ENCODE measurements around the gene PJA2. TPM values are rescaled to one million over a fixed set of nuclear protein-coding genes. Genes with fewer than 3 reads are reported as not detected.

PJA2 gene
- total RNA-seq, 4 donors from 2014 or later: 74.3 to 229 (median 135) TPM

- Histone ChIP-seq H3K36me3 (peaks cover 0 to 2% of the 10 kb centered on the region in 2 donors), H3K27me3 (no peaks in the 10 kb centered on the region), H3K9me3 (no peaks in the 10 kb centered on the region), H3K4me1 (no peaks in the 10 kb centered on the region), H3K27ac (no peak overlapping the region), H3K4me3 (no peak overlapping the region)
- intact Hi-C loops (cut with DNase I; ENCODE audit: low total_unique reads): no loop called here
- TF ChIP-seq CTCF (IDR thresholded peaks at IDR 0.05) (no peak), POLR2A (IDR thresholded peaks at IDR 0.05) (no peak)
- DNase-seq: no peak
Observed at GRCh38 chr5:109351988-109352864, 57.5 kb downstream of the PJA2 start.

DNA sequence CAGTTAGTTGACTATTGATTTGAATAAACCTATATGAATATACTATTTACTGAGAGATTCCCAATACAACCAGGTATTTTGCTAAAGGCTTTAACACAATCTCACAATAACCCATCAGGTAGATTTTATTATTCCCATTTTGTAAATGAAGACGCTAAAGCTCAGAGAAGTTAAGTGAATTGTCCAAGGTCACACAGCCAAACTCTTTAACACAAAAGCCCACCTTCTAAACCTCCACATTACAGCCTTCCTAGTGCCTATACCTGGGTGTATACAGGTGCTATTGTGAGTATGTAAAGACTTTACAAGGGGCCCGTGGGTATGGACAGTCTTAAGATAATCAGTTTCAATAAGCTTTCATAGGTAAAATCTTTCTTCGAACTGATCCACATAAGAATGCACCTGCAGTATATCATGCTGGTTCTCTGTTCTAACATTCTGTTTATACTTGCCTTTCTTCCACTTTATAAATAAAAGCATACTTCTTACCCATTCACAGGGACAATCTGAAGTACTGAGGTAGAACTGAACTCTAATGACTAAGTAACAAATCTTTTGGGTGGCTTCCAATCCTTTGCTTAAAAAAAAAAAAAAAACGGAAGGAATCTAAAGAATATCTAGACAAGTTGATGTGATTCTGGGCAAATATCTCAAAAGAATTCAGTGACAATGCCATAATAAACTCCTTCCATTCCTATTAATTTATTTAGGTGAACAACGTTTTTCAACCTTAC, 59.1 kb downstream of the PJA2 start:
- H3K4me1 ChIP-seq: no peaks in the 10 kb centered on the region
- intact Hi-C loops (cut with DNase I; ENCODE audit: low total_unique reads): no loop called here
- H3K27me3 ChIP-seq: no peaks in the 10 kb centered on the region
- no peak for DNase-seq
- H3K27ac ChIP-seq: no peak overlapping the region
- TF ChIP-seq POLR2A (IDR thresholded peaks at IDR 0.05) (no peak), CTCF (IDR thresholded peaks at IDR 0.05) (no peak)
- no peaks in the 10 kb centered on the region for H3K9me3 ChIP-seq
- H3K4me3 ChIP-seq: no peak overlapping the region
- H3K36me3 ChIP-seq: no peaks in the 10 kb centered on the region

DNA sequence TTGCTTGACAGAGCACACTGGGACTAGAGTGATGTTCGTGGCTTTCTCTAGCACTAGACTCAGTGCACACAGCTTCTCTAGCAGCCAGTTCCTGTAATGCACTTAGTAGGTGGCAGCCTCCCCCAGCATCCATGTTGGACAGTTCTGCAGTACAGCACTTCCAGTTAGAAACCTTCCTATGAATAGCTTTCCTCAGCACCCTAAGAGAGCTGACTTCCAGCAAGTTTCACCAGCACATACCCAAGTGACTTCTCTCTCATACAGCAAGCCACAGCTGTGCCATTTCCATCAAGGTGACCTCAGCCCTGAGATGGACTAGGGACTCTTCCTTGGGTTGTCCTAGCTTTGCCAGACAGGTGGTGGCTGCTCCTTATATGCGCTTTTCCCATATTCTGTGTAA, 60.4 kb downstream of the PJA2 start:
- TF ChIP-seq POLR2A (IDR thresholded peaks at IDR 0.05) (no peak), CTCF (IDR thresholded peaks at IDR 0.05) (no peak)
- Histone ChIP-seq H3K27ac (no peak overlapping the region), H3K36me3 (no peaks in the 10 kb centered on the region), H3K27me3 (no peaks in the 10 kb centered on the region), H3K9me3 (no peaks in the 10 kb centered on the region), H3K4me3 (no peak overlapping the region), H3K4me1 (no peaks in the 10 kb centered on the region)
- intact Hi-C loops (cut with DNase I; ENCODE audit: low total_unique reads): no loop called here
- DNase-seq: no peak

GRCh38 chr5:109347252-109347888, 62.4 kb downstream of the PJA2 start:
- no peak for DNase-seq
- H3K36me3 ChIP-seq: no peaks in the 10 kb centered on the region
- no peaks in the 10 kb centered on the region for H3K4me1 ChIP-seq
- H3K27ac ChIP-seq: no peak overlapping the region
- H3K9me3 ChIP-seq: no peaks in the 10 kb centered on the region
- no peak for TF ChIP-seq POLR2A (IDR thresholded peaks at IDR 0.05)
- no peak for TF ChIP-seq CTCF (IDR thresholded peaks at IDR 0.05)
- no peaks in the 10 kb centered on the region for H3K27me3 ChIP-seq
- H3K4me3 ChIP-seq: no peak overlapping the region
- intact Hi-C loops (cut with DNase I; ENCODE audit: low total_unique reads): no loop called here
